OCI-LY1 (cell line): Measurements from ENCODE around the gene PAK4.

Source experiments
- H2AFZ ChIP-seq: fragments of 200-600 bp; sonication (generic), shearing (Covaris generic); 2 replicates; pipeline ENCODE4 v1.6.0; 2014; ENCODE audit warnings: antibody characterized with exemption, mild to moderate bottlenecking, low read length
- H3F3A ChIP-seq: fragments of 200-600 bp; sonication (generic), shearing (Covaris generic); 2 replicates; pipeline ENCODE4 v1.6.0; 2014; ENCODE audit warnings: mild to moderate bottlenecking, antibody characterized with exemption, low read length, moderate library complexity; ENCODE audit not compliant: insufficient read depth
- H3K27ac ChIP-seq: fragments of 200-600 bp; sonication (generic); 2 replicates; pipeline ENCODE4 v1.5.1; 2014; ENCODE audit warnings: low read length, mixed run types, mild to moderate bottlenecking, low read depth; ENCODE audit not compliant: poor library complexity, severe bottlenecking
- H3K27me3 ChIP-seq: fragments of 200-600 bp; sonication (generic); 2 replicates; pipeline ENCODE4 v1.6.0; 2014; ENCODE audit warnings: antibody characterized with exemption, mild to moderate bottlenecking, low read length, moderate library complexity; ENCODE audit not compliant: insufficient read depth
- H3K36me3 ChIP-seq: fragments of 200-600 bp; sonication (generic); 2 replicates; pipeline ENCODE4 v1.6.1; 2014; ENCODE audit warnings: mild to moderate bottlenecking, antibody characterized with exemption, low read length, moderate library complexity, mixed read lengths; ENCODE audit not compliant: insufficient read depth
- H3K4me1 ChIP-seq: fragments of 200-600 bp; sonication (generic); 2 replicates; pipeline ENCODE4 v1.5.1; 2014; ENCODE audit warnings: mild to moderate bottlenecking, low read length, moderate library complexity; ENCODE audit not compliant: insufficient read depth, severe bottlenecking
- H3K4me2 ChIP-seq: fragments of 200-600 bp; sonication (generic), shearing (Covaris generic); 2 replicates; pipeline ENCODE4 v1.6.1; 2014; ENCODE audit warnings: low read length
- H3K4me3 ChIP-seq: fragments of 200-600 bp; sonication (generic); 2 replicates; pipeline ENCODE4 v1.5.1; 2014; ENCODE audit warnings: low read length, low read depth, mild to moderate bottlenecking, mixed read lengths; ENCODE audit not compliant: poor library complexity, severe bottlenecking
- H3K79me2 ChIP-seq: fragments of 200-600 bp; shearing (Covaris generic); 2 replicates; pipeline ENCODE4 v1.6.1; 2016; ENCODE audit warnings: mixed run types, low read length, mixed read lengths; ENCODE audit not compliant: insufficient read depth
- H3K9ac ChIP-seq: fragments of 200-600 bp; sonication (generic), shearing (Covaris generic); 2 replicates; pipeline ENCODE4 v1.6.1; 2014; ENCODE audit warnings: mild to moderate bottlenecking, low read length, mixed read lengths
- H3K9me2 ChIP-seq: fragments of 200-600 bp; sonication (generic), shearing (Covaris generic); 2 replicates; pipeline ENCODE4 v1.6.1; 2014; ENCODE audit warnings: low read depth, mild to moderate bottlenecking, low read length, mixed read lengths
- H3K9me3 ChIP-seq: fragments of 200-600 bp; shearing (Covaris generic); 2 replicates; pipeline ENCODE4 v1.6.1; 2014; ENCODE audit warnings: low read length, mixed read lengths
- H4K20me1 ChIP-seq: fragments of 200-600 bp; sonication (generic), shearing (Covaris generic); 2 replicates; pipeline ENCODE4 v1.6.0; 2016; ENCODE audit warnings: mild to moderate bottlenecking, low read length; ENCODE audit not compliant: insufficient read depth
- EZH2 ChIP-seq: fragments of 200-600 bp; sonication (generic), shearing (Covaris generic); IDR thresholded peaks from 2 replicates; pipeline ENCODE4 v1.8.0; 2017; ENCODE audit warnings: borderline replicate concordance, mixed run types, mild to moderate bottlenecking, antibody characterized with exemption, low read length, moderate library complexity, mixed read lengths
- TF ChIP-seq, protein P1 (sequence below): fragments of 200-600 bp; sonication (generic), shearing (Covaris generic); IDR thresholded peaks from 2 replicates; pipeline ENCODE4 v1.5.1; 2017; ENCODE audit warnings: mild to moderate bottlenecking, antibody characterized with exemption, low read length, moderate library complexity, mixed read lengths

The PAK4 gene

DNA sequence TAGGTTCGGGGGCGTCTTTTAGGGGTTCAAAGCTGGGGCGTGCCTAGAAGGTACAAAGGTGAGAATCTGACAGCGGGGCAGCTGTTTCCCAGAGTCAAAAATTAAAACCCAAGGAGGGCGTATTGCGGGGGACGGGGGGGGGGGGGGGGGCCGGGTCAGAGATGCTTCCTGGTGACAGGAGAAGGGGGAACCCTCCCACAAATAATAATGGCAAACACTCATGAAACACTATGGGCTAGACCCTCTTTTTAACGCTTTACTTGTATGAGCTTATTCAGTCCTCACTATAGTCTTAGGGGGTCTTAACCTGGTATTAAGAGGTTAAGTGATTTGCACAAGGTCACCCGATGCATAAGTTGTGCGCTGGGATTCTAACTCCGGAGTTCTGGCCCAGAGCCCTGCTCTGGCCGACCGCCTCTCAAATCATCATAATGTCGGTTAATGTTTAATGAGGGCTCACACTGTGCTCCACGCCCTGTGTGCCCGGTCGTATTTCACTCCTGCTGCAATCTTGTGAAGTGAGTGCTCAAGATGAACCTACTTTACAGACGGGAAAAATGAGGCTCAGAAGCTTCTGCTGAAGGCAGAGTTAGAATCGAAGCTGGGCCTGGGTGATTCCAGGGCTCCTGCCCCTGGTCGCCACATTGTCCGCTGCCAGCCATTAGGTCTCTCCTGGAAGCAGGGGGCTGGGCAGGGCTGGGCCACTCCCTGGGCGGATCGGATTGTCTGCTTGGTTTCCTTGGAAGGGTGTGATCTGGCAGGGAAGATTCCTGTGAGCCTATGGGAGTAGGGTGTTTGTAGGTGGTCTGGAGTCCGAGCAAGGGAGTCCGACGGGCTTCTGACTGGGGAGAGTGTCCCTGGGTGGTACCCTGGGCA, 964 bp downstream of the PAK4 start:
- Histone ChIP-seq H3K27me3 (no peaks in the 10 kb centered on the region), H2AFZ (no peak overlapping the region), H4K20me1 (no peaks in the 10 kb centered on the region), H3K9me3 (no peaks in the 10 kb centered on the region), H3K9me2 (no peaks in the 10 kb centered on the region), H3K4me2 (peak overlapping the region; percentile 86), H3K27ac (no peak overlapping the region), H3K4me1 (peaks cover 16% of the 10 kb centered on the region), H3K9ac (peak overlapping the region; percentile 80), H3K79me2 (no peaks in the 10 kb centered on the region), H3K4me3 (peak overlapping the region; percentile 86), H3F3A (no peaks in the 10 kb centered on the region), H3K36me3 (no peaks in the 10 kb centered on the region)
- TF ChIP-seq EZH2, result no peak
- TF ChIP-seq, protein P1, sequence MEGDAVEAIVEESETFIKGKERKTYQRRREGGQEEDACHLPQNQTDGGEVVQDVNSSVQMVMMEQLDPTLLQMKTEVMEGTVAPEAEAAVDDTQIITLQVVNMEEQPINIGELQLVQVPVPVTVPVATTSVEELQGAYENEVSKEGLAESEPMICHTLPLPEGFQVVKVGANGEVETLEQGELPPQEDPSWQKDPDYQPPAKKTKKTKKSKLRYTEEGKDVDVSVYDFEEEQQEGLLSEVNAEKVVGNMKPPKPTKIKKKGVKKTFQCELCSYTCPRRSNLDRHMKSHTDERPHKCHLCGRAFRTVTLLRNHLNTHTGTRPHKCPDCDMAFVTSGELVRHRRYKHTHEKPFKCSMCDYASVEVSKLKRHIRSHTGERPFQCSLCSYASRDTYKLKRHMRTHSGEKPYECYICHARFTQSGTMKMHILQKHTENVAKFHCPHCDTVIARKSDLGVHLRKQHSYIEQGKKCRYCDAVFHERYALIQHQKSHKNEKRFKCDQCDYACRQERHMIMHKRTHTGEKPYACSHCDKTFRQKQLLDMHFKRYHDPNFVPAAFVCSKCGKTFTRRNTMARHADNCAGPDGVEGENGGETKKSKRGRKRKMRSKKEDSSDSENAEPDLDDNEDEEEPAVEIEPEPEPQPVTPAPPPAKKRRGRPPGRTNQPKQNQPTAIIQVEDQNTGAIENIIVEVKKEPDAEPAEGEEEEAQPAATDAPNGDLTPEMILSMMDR, result no peak

DNA sequence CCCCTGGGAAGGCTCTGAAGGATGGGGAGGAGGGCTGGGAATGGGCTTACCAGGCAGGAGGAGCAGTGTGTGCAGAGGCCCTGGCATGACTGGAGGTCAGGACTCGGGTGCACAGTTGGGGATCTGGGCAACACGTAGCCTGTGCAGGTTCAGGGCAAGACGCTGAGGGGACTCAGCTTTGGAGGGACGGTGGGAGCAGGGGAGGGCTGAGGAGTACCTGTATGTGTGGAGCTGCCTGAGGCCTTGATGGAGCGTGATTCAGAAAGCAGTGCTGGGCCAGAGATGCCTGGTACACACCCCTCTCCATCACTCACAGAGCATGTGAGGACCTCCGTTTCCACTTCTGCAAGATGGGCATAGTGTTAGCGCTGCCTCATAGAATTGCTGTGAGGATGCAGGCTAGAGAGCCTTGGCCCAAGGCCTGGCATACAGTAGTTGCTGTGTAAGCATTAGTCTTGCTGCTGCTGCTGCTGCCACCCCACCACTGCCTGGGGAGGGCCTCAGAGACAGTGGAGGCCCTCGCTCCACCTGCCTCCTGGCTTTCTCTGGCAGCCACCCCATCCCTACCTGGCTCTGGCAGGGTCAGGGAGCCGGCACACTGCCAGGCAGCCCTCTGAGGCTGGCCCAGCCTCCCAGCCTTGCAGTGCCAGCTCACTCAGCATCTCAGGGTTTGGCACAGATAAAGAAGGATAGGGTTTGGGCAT, 2.4 kb downstream of the PAK4 start:
- H3K79me2 ChIP-seq, result no peaks in the 10 kb centered on the region
- H2AFZ ChIP-seq, result no peak overlapping the region
- no peak overlapping the region for H3K9ac ChIP-seq
- no peak overlapping the region for H3K4me3 ChIP-seq
- no peaks in the 10 kb centered on the region for H3K36me3 ChIP-seq
- H3K27ac ChIP-seq, result no peak overlapping the region
- no peak for TF ChIP-seq EZH2
- TF ChIP-seq, protein P1, result no peak
- H4K20me1 ChIP-seq, result peaks cover 3% of the 10 kb centered on the region; the same call in 1 of the 2 replicates
- no peaks in the 10 kb centered on the region for H3F3A ChIP-seq
- H3K27me3 ChIP-seq, result no peaks in the 10 kb centered on the region
- no peaks in the 10 kb centered on the region for H3K9me2 ChIP-seq
- H3K4me1 ChIP-seq, result peaks cover 16% of the 10 kb centered on the region
- no peaks in the 10 kb centered on the region for H3K9me3 ChIP-seq
- H3K4me2 ChIP-seq, result no peak overlapping the region

GRCh38 chr19:39128516-39129079, 3.0 kb downstream of the PAK4 start:
- Histone ChIP-seq H3K4me2 (no peak overlapping the region), H3K27me3 (no peaks in the 10 kb centered on the region), H3K9ac (no peak overlapping the region), H3F3A (no peaks in the 10 kb centered on the region), H3K9me3 (no peaks in the 10 kb centered on the region), H3K27ac (no peak overlapping the region), H4K20me1 (peaks cover 3% of the 10 kb centered on the region; the same call in 1 of the 2 replicates), H3K36me3 (no peaks in the 10 kb centered on the region), H3K4me1 (peaks cover 16% of the 10 kb centered on the region), H3K4me3 (no peak overlapping the region), H3K79me2 (no peaks in the 10 kb centered on the region), H2AFZ (no peak overlapping the region), H3K9me2 (no peaks in the 10 kb centered on the region)
- TF ChIP-seq EZH2, result no peak
- TF ChIP-seq, protein P1, result no peak
